ENCODE data around the gene DRD2.

DNA sequence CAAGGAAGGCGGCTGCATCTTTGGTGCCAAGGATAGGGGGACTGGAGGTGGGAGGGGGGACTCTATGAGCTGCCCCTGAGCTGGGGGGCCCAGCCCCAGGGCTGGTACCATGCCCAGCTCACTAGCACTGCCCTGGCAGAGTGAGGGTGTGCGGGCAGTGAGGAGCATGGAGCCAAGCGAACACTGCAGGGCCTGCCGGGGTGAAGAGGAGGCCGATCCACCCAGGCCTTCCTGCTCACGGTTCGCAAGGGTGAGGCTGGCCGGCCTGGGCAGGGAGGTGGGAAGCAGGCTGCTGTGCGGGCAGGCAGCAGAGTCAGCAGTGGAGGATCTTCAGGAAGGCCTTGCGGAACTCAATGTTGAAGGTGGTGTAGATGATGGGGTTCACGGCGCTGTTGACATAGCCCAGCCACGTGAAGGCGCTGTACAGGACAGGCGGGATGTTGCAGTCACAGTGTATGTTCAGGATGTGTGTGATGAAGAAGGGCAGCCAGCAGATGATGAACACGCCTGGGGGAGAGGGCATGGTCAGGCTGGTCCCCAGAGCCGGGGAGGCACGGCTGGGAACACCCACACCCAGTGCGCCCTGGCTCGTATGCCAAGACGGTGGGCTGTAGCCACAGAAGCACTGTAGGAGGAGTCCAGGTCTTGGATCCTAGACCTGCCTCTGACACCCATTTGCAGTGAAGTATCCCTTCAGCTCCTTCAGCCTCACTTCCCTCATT is 64.6 kb downstream of the DRD2 start:
- TF ChIP-seq CTCF (IDR thresholded peaks at IDR 0.05), result no peak
- TF ChIP-seq POLR2A (IDR thresholded peaks at IDR 0.05), result no peak

Data from testis (tissue), 2 donors.